K562 treated with DMSO at 1 percent for 24 hours (cell line): ENCODE measurements around the gene KHDRBS1. TPM values are rescaled to one million over a fixed set of nuclear protein-coding genes. Genes with fewer than 3 reads are reported as not detected.

Experiments used
- total RNA-seq: library from RNA; unstranded; fragments of 300-600 nt; gene quantifications from 2 replicates; pipeline ENCODE4 v1.2.3, GENCODE V29; 2022; ENCODE audit warnings: low read depth; ENCODE audit not compliant: insufficient read depth

KHDRBS1 gene
- total RNA-seq: 144 and 155 TPM in 2 replicates

DNA sequence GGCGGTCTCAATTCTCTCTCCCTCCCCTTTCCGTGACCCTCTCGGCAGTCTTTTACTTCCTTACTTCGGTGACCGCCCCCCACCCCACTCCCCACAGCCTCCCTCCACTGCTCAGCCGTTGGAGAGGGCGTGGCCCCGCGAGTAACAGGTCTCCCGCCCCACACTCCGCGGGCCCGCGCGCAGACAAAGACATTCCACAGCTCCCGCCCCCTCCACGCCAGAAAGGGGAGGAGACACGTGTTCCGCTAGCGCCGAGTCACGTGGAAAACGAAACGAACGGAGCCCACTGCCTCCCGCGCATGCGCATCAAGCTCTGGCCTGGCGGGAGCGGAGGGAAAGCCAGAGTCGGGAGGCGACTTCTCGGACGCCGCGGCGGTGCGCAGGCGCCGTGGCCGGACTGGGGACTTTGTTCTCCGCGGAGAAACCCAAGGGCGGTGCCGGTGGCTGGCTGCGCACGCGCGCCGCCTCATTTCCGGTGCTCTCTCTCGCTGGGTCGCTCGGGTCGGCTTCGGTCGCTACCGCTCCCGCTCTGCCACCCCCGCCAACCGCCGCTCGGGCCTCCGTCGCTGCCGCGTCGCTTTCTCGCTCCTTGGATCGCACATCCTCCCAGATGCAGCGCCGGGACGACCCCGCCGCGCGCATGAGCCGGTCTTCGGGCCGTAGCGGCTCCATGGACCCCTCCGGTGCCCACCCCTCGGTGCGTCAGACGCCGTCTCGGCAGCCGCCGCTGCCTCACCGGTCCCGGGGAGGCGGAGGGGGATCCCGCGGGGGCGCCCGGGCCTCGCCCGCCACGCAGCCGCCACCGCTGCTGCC lies at the start of gene KHDRBS1:
TSS of gene KHDRBS1 (plus strand) at position 483 of the 813 bp plus-strand sequence. CDS start at position 611, 128 bp downstream.

DNA sequence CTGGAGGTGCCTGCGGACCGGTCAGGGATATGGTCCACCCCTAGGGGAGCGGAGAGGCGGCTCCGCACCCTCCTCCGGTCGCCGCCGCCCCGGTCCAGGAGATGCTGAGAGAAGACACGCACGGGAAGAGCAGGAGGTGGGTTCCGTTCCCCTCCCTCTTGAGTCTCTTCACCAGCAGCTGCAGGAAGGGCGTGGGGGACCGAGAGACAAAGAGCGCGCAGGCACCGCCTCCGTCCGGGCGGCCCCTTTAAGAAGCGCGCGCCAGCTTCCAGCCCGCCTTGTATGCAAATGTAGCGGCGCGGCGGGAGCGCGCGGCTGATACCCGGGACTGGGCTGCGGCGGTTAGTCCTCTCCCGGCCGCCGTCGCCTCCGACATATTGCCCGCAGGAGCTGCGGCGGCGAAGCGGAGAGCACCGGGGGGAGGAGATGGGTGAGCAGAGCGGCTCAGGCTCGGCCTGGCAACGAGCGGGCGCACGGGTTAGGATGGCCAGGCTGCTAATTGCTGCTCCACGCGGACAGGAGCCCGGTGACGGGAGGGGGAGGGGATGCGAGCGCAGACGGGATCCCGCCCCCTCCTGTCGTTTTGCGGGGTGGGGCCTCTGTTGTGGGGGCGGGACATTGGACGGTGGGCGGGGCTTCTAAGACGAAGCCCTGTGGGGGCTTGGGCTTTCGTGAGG lies 59.1 kb downstream of the KHDRBS1 start, which contains the start of gene TMEM39B:
TSS of gene TMEM39B (plus strand) at position 318 of the 677 bp plus-strand sequence. CDS start at position 427, 109 bp downstream.

Other genes starting within 250 kb of the KHDRBS1 start
- 1.9 TPM in 2 replicates for gene ADGRB2, start 249.5 kb upstream of the KHDRBS1 start, total RNA-seq
- 0.46 and 1.2 TPM in 2 replicates for gene SPOCD1, start 197.8 kb upstream of the KHDRBS1 start, total RNA-seq
- gene PTP4A2, start 75.5 kb upstream of the KHDRBS1 start, total RNA-seq: 143 and 164 TPM in 2 replicates
- 27.9 and 30.6 TPM in 2 replicates for gene TMEM39B, start 59.1 kb downstream of the KHDRBS1 start, total RNA-seq
- 20.3 and 20.9 TPM in 2 replicates for gene KPNA6, start 94.2 kb downstream of the KHDRBS1 start, total RNA-seq
- 43.3 and 43.8 TPM in 2 replicates for gene TXLNA, start 165.8 kb downstream of the KHDRBS1 start, total RNA-seq
- gene CCDC28B, start 186.7 kb downstream of the KHDRBS1 start, total RNA-seq: 39.0 and 39.9 TPM in 2 replicates
- gene IQCC, start 191.8 kb downstream of the KHDRBS1 start, total RNA-seq: 5.7 and 6.1 TPM in 2 replicates
- not detected in 2 replicates for gene DCDC2B, start 195.2 kb downstream of the KHDRBS1 start, total RNA-seq
- gene TMEM234, start 208.5 kb downstream of the KHDRBS1 start, total RNA-seq: 11.8 and 14.2 TPM in 2 replicates
- 260 and 263 TPM in 2 replicates for gene EIF3I, start 208.5 kb downstream of the KHDRBS1 start, total RNA-seq
- not detected in 2 replicates for gene FAM167B, start 233.4 kb downstream of the KHDRBS1 start, total RNA-seq
- gene LCK, start 237.4 kb downstream of the KHDRBS1 start, total RNA-seq: not detected in 2 replicates